IPS-NIHi7 (cell line): Measurements from ENCODE around the gene MPZL1.

Source experiments
- DNase-seq: peaks from one replicate; pipeline ENCODE4 v3.0.0; 2012; ENCODE audit warnings: mixed read lengths; ENCODE audit errors: extremely low spot score

The MPZL1 gene

DNA sequence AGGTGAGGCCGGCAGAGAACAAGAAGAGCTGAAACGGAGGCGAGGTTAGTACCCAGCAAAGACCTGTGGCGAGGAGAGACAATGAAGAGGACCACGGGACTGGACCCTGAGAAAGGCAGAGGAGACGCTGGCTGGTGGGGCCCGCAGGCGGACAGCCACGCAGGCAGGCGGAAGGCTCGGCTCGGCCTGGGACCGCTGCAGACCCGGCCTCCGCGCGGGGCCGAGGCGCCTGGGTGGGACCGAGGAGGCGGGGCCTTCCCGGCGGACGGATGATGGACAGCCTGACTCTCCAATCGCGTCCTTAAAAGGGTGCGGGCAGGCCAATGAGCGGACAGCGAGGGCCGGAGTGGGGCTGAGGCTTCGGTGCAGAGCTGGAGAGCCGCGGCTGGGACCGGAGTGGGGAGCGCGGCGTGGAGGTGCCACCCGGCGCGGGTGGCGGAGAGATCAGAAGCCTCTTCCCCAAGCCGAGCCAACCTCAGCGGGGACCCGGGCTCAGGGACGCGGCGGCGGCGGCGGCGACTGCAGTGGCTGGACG lies at the start of gene MPZL1:
Gene MPZL1 (plus strand): TSS at position 366 of the 535 bp plus-strand sequence. CDS start 170 bp downstream, outside the sequence.
- DNase-seq = peak; percentile 97

DNA sequence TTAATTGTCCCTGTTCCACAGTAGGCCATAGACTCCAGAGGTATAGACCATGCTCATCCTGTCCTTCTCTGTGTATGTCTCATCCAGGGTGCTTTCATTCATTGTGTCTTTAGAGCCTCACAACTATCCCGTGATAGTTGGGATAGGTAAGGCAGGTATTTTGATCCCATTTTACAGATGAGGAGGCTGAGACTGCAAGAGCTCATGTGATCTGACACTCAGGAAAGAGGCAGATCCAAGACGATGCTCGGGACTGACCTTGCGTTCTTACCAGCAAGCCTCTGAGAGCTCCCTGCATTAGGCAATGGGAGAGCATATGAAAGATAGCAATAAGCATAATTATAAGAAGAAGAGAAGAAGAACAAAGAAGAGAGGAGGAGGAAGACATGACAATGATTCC lies 49.0 kb upstream of the MPZL1 start:
- DNase-seq = no peak

DNA sequence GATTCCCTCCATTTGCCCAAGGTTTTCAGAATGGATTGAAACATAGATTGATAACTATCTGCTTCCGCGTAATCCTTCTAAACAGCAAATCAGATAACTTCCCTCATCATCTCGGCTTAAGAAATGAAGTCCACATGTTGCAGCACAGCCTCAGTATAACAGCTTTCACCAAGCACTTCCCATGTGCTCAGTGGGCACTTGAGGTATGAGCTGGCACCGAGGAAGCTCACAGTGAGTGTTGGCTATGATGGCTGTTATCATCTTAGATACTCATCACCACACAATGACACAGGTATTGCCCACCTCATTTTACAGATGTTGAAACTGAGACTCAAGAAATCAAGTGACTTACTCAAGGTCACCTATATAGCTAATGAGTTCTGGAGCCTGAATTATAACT lies 48.5 kb upstream of the MPZL1 start:
- DNase-seq = no peak

DNA sequence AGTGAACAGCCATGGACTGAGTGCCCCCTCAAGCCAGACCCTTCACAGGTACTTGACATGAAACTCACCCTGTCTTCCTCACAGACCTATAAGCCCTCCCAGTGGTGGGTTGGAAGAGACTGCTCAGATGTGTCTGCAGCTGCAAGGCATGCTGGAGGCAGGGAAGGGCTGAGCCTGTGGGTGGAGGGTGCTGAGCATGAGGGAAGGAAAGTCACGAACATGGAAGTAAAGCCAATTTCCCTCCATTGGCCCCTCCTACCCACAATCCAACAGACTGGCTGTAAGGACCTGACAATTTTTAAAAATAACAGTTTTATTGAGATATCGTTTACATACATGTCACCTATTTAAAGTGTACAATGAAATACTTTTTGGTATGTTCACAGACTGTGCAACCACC lies 47.6 kb upstream of the MPZL1 start:
- DNase-seq = no peak

DNA sequence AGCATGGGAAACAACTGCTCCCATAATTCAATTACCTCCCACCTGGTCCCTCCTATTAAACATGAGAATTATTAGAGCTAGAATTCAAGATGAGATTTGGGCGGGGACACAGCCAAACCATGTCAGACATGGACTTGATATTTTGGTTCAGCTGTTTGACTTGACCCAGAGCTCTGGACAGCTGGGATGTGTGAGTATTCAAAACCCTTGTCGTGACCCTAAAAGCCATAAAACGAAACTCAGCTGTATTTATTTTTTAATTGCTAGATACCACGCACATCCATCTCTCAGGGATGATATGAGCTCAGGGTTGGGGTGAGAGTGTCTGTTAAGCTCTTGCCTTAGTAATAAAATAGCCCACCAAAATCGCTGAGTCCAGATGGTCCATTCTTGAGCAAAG lies 46.3 kb upstream of the MPZL1 start:
- DNase-seq = no peak

DNA sequence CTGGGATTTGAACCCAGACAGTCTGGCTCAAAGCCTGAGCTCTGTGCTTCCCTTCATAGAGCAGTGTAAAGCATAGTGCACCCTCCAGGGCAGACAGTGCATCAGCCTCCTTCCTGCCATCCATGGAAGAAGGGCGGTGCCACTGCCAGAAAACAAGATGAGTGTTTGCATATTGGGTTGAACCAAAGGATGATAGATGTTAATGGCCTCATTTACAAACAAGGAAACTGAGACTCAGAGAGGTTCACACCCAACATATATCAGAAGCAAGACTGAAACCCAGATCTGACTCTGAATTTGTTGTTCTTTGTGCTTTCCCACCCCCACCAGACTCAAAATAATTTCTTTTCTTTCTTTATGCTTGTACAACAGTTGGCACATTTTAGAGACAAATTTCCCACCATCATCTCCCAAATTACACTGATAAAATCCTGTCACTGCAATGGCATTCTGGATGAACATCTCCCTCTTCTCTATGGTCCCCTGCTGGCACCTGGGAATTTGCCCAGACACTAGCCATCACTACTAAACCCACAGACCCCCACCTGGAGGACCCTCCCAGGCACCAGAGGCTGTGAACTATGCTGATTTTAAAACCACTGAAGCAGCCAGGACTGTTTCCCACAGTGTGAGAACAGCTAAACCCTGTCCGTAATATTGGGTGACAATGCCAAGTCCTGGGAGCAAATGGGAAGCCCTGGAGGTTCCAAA lies 45.4 kb upstream of the MPZL1 start:
- no peak for DNase-seq

DNA sequence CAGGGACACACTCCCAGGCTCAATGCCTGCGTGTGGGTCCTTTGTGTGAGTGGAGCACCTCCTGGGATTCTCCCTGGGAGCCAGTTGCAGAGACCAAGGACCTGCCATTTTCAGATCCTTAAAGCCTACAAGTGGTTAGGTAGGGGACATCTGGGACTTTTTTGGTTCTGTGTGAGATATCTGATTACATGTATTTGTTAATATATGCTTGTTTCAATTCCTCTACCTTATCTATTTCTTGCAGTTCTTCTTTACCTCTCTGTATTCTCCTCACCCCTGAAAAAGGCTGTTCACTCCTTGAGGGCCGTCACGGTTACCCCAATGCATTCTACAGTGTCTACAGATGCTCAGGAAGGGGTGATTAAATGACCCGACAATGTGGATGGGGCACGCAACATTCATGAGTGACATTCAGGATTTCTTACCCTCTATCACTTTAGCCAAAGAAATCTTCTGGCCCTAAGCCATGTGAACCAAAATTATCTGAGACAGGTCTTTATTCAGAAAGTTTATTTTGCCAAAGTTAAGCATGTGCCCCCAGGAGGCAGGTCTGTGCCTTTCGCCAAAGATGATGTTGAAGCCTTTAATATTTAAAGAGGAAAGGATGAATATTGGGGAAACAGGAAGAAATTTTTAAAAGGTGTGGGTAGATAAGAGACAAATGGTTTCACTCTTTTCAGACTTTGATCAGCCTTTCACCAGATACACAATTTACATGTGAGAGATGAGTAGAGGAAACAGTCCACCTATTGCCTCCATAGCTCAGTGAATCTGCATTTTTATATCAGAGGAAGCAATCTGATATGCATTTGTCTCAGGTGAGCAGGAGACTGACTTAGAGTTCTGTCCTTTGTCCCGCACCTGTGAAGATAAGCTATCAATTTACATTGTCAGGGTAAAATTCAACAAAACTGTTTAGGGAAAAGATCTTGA lies 44.6 kb upstream of the MPZL1 start:
- DNase-seq = no peak

DNA sequence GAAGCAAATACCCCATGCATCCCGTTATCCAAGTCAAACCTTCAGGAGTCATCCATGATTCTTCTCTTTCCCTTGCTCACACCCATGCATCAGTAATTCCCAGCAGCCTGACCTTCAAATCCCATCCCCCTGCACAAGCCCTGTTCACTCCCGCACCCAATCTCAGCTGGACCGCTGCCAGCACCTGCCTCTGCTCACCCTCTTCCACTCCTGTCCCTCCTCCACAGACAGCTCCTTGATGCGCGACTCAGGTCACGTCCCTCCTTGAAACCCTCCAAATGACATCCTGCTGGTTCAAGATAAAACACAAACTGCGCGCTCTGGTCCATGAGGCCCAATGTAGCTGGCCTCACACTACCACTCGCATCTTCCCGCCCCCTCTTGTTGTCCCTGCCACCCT lies 43.4 kb upstream of the MPZL1 start:
- DNase-seq = no peak

DNA sequence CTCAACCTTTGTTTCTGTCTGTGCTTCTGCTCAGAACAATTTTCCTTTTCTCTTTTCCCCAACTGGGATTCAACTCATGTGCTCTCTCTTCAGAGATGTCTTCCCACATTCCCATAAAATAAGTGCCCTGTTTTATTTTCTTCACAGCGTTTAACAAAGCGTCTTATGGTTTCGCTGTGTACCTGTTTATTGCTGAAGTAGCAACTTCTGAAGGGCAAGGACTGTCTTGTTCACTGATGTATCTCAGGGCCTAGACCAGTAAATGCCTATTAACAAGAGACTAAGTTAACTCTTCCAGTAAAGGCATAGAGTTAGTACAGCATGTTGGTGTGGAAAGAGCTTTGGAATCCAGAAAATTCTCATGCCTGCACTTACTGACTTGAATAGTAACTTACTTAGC lies 42.9 kb upstream of the MPZL1 start:
- no peak for DNase-seq

DNA sequence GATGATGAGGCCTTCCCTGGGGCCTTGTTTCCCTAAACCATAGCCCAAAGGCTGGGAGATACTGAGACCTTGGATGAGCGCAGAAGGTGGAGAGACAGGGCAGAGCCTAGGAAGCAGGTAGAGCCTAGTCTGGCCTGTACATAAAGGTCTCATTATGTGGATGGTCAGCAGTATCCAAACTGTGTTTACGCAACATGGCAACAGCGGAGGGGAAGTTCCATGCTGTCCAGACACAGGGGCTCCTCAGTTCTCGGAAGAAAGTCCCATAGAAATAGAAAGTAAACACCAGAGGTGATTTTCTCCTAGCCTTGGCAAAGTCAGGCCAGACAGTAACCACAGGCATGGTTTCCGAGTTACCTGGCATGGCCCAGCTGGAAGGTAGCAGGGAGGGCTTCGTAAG lies 42.1 kb upstream of the MPZL1 start:
- DNase-seq = no peak

DNA sequence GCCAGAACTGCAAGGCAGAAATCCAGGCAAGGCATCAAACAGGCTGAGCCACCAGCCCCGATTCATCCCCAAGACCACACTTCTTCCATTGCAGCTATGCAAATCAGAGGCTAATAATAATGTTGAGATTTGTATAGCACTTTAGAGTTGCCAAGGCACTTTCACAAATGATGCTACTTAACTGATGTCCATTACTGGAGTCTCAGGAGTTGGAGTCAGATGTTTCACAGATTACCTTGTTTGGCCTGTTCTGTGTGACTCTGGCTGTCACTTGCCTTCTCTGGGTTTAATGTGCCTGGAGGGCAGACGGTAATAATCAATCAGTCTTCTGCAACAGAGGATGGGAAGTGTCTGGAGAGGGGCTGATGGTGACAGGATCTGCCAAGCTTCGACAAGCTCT lies 40.8 kb upstream of the MPZL1 start:
- DNase-seq = no peak

DNA sequence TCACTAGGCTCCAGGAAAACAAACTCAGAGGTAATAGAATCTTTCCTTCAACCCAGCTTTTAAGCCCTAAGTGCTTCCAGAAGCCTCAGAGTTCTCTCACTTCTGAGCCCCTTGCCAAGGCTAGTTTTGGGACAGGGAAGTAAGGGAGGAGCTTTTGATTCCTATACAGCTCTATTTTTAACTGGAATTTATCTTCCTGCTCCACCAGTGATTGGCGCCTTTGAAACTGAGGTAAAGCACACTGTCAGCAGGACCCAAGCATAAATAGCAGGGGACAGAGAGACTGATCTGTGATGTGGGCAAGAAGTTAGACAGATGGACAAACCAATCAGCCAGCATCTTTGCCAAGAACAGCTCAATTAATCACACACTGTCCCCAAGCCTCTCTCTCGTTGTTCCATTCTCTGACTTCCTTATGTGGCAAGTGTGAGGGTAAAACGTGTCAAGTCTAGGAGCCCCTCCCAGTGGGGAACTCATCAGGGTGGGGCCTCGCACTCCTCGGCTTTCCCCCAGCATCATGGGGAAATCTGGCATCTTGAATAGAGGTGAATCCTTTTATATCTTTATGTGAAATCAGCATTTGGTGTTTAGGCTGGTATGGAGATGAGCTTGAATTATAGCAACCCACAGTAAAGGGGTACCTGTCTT lies 40.2 kb upstream of the MPZL1 start:
- no peak for DNase-seq

DNA sequence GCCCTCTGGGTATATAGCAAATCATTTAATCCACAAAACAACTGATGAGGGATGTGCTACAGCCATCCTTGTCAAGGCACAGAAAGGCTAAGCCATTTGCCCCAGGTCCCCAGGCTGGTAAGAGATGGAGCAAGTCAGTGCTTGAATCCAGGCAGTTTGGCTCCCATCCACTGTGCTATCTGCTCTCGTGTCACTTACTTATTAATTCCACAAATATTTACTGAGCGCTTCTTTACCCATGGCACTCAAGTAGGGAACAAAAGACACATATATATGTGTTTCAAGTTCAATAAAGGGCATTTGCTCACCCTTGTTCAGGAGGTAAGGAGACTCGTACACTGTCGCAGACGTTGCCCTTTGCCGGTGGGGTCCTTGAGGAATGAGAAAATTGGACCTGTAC lies 38.6 kb upstream of the MPZL1 start:
- DNase-seq = no peak

DNA sequence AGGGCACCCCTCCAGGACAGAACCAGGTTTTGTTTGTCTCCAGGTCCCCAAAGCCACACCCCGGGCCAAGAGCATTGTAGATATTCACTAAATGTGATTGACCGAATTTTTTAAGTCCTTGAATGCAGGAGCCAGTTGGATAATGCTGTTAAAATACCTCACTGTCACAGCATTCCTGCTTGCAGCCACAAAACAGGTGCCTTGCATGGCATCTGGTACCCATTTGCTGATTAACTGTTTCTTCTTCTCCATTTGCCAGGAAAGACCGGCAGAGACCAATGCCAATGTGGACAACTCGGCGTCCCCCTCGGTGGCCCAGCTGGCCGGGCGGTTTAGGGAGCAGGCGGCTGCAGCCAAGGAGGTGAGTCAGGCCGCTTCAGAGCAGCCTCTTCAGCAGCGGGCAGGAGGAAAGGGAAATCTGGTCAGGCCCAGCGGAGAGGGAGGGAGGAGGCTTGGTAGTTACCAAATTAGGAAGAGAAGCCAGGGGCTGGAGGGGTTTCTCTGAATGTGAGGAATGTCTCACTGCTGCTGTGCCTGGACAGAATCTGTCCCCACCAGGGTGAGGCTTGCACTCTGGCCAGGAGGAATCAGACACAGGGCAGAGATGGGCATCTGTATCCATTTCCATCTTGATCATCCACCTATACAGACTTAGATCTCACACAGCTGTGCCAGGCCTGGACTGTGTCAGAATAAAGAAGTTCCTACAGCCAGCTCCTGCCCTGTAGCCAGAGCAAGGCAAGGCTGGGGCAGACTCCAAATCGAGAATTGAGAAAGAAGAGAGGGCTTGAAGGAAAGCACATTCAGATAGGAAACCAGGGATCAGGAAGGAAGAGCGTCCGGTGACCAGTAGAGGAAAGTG lies 37.9 kb upstream of the MPZL1 start:
- peak; percentile 87 for DNase-seq

DNA sequence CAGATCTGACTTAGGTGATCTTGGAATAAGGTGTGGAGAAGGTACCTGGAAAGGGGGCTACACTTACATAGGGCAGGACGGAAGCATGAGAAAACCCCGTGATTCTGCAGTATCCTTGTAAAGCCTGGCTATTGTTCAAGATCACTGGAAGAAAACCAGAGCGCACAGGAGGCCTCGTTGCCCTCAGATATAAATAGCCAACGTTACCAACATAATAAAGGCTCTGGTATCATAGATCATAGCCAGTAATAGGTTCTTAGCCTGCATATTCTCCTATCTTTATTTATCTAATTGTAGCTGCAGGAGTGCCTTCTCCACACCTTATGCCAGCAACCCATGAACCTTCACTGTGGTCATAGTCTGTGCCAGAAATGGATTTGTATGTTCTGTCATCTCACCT lies 35.9 kb upstream of the MPZL1 start:
- DNase-seq = no peak

DNA sequence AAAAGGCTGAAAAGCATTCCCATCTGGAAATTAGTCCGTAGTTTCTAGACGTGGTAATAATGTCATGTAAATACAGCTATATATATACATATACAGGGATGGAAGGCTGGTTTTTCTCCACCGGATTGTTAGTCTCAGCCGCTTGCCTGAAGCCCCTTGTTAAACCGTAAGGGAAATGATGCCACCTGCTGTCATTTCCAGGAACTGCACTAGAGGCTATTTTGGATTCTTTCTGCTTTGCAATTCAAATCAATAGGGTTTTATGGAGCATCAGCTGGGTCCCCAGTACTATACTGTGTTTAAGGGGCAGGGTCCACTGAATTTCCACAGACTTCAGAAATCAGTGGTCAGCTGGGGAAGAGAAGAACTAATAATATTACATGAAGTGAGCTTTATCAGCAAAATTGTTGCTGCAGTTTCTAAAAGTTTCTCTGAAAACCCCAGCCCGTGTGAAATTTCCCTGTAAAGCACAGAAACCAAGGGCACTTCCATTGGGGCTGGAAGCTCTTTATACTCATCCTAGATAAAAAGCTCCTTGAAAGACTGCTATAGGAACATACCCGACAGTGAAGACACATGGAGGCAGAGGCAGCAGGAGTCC lies 33.8 kb upstream of the MPZL1 start:
- DNase-seq = peak; percentile 79

DNA sequence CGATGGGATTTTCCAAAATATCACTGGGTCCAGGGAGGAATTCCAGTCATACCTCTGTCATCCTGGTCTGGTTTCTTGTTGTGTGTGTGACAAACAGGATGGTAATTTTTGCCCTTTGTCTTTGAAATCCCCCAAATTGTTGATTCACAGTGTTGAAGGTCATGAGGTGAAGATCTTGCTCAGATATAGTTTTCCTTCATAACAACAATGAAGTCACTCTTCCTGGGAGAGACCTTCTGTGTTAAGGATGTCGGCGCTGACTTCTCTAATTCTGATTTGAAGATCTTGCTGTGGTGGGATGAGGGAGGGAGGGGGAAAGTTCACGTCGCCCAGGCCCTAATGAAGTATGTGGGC lies 32.2 kb upstream of the MPZL1 start:
- no peak for DNase-seq

DNA sequence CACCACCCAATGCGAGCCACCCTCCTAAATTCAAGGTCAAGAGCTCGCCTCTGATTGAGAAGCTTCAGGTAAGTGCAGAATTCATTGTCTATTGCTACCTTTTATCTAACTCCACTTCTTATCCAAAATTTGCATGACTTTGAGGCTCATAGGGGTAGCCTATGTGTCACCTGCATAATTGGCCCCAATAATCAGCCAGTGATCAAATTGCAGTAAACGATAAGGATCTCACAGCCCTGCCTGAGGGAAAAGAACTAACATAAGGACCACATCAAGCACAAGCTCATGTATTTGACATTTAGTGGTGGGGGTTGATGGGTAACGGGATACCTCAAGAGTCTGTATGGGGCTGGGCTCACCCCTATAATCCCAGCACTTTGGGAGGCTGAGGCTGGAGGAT lies 31.7 kb upstream of the MPZL1 start:
- no peak for DNase-seq

DNA sequence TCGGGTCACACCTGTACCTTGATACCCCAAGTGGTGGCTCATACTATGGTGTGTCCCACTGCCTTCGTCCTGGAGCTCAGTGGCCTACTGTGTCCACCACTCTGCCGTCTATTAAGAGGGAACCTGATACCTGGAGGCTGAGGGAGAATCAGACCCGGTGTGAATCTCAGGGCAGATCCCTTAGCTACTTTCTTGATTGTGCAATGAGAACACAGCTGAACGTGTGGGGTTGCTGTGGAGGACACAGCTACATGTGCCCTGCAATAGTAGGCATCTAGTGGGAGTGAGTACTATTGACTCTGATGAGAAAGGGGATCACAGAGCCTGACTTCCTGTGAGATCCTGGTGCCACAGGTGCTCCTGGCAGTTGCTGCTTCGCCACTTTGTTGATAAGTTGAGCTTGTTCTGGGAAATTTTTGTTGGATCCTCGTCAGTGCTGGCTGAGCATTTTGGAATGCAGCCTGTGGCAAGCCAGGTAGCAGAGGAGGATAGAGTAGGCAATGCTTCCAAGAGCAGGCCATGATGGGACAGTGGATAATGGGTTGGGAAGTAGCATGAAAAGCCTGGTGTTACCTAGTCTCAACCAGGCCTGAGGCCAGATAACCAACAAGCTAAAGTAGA lies 28.2 kb upstream of the MPZL1 start:
- DNase-seq = no peak

DNA sequence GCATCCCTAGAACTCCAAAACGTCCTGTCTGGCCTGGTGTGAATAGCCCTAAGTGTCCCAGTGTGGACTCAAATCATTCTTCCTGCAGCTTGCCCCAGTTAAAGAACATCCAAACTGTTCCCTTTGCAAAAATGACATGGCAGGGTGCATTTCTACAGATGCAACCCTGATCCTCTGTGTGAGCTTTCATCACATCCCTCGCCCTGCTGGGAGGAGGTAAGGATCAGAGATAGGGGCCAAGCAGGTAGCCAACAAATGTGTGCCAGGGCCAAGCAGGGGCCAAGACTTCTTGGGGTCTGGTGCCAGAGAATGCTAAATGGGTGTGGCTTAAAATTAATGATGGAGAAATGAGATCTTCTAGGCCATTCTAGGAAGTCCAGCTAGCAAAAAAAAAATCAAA lies 27.1 kb upstream of the MPZL1 start:
- no peak for DNase-seq

DNA sequence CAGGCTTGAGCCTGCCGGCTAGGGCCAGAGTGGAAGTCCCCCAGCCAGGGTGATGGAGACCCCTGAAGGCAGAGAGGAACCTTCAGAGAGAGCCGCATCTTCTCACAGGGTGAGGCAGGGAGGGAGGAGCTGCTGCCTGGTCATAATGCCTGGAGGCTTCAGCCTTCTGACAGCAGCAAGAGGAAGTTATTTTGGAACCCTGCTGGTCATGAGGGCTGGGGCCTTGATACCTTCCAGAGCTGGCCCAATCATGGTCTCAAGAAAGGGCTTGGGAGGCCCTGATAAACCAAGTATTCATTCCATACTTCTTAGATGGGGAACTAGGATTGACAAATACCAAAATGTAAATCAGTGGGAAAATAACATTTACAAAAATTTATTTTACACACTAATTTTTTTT lies 26.6 kb upstream of the MPZL1 start:
- no peak for DNase-seq
